AG09319 (cell line): ENCODE measurements around the gene LYST.
A peak's percentile ranks its signal among the peaks of the same experiment; 100 is the strongest.

Experiments used
- DNase-seq: peaks from one replicate; pipeline ENCODE4 v3.0.0-alpha.2; 2010; ENCODE audit warnings: low read depth; ENCODE audit errors: extremely low read depth
- TF ChIP-seq, protein P1 (sequence below): IDR thresholded peaks from 2 replicates; pipeline ENCODE4 v1.5.1; 2011; ENCODE audit warnings: low read depth, mild to moderate bottlenecking, inconsistent platforms, low read length, moderate library complexity

Gene LYST

DNA sequence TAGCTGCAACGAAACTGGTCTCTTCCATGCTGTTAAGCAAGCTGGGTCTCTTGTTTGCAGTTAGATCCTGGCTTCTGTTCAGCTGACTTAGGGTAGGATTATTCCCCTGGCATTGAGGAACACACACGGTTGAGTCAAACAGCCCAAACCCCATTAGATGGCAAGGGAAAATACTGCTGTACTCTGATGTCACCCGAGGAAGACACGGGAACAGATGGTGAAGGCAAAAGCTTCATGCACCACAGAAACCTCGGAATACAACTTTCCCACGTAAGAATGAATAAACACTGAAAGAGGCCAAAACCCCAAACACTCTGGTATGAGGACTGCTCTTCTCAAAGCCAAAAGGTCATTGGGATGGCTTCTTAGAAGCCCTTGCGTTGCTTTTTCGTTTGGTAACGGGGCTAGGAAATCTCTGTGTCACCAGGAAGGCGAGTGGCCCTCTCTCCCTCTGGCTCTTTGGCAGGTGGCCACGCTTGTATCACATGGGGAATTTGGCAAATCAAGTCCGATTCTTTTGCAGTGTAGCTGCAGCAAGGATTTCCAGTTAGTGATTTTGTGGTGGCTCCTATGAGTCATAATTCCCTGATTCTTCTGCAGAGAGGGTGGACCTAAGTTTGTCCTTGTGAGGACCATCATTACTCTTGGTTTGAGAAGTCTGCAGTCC lies 16.7 kb upstream of the LYST start:
- DNase-seq: peak; percentile 95
- TF ChIP-seq, protein P1, sequence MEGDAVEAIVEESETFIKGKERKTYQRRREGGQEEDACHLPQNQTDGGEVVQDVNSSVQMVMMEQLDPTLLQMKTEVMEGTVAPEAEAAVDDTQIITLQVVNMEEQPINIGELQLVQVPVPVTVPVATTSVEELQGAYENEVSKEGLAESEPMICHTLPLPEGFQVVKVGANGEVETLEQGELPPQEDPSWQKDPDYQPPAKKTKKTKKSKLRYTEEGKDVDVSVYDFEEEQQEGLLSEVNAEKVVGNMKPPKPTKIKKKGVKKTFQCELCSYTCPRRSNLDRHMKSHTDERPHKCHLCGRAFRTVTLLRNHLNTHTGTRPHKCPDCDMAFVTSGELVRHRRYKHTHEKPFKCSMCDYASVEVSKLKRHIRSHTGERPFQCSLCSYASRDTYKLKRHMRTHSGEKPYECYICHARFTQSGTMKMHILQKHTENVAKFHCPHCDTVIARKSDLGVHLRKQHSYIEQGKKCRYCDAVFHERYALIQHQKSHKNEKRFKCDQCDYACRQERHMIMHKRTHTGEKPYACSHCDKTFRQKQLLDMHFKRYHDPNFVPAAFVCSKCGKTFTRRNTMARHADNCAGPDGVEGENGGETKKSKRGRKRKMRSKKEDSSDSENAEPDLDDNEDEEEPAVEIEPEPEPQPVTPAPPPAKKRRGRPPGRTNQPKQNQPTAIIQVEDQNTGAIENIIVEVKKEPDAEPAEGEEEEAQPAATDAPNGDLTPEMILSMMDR: no peak

DNA sequence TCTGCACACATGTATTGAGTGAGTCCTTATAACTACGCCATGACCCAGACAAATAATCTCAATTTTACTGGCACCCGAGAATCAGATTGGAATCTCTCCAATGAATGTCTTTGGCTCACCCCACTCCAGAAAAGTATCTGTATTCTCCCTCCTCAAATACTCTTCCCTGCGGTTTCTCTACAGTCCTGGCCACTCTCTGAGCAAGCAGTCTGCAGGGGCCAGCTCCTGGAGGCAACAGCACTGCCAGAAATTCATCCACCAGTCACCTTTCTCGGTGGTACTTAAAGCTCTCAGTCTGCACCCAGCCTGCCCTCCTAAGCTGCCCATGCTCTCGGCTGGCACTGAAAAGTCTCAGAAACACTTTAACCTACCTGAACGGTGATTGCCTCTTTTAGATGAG lies 16.1 kb upstream of the LYST start:
- TF ChIP-seq, protein P1: no peak
- DNase-seq: no peak

DNA sequence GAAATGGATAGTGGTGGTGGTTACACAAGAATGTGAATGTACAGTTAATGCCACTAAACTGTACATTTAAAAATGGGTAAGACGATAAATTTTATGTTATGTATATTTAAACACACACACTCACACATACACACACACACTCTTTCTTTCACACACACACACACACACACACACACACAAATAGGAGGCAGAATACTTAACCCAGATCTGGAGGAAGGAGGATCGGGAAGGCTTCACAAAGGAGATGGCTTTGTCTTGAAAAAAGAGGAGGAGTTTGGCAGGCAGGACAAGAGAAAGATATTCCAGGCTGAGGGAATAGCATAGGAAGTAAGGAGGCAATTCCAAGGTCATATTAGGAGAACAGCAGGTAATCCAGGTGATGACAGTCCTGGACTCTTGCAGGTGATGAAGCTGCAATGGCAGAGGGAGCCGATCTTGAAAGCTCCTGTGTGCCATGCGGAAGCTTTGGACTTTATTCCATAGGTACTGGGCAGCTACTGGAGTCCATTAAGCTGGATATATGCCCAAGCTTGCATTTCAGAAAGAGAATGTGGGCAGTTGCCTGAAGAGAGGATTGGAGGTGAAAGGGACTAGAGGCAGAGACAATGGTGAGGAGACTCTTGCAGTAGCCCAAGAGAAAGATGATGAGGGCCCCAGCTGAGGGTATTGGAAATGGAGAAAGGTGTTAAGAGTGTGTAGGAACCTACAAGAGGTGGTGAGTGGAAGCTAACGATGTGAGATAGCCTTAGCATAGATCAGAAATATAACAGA lies 15.4 kb upstream of the LYST start:
- TF ChIP-seq, protein P1: no peak
- no peak for DNase-seq

DNA sequence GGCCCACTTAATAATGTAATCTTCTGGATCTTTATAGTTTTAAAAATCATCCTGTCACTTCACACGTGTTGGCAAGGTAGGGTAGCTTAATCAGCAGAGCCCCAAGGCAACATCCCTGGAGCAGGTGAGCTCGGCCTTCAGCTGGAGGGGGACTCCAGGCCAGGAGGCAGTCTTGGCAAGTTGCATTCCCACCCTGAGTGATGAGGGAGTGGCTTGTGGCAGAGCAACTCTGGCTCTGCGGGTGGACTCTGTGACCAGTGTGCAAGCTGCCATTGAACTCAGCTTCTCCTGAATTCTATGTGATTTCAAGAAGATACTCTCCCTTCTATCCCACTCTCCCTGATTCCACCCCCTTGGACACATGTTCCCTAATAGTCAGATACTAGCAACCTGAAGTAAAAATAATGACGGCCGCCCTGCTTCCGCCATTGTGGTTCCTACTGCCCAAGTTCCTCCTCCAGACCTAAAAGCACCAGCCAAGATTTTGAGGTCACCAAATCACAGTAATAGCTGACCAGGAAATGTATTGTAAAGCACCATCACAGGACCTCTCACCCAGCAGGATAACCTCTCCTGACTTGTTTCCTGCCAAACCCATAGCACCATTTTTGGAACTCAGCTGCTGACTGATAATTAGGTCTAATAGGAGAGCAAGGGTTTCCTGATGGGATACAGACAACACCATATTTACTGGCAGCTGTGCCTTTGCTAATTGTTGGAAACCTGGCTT lies 11.5 kb upstream of the LYST start:
- DNase-seq: no peak
- TF ChIP-seq, protein P1: no peak

DNA sequence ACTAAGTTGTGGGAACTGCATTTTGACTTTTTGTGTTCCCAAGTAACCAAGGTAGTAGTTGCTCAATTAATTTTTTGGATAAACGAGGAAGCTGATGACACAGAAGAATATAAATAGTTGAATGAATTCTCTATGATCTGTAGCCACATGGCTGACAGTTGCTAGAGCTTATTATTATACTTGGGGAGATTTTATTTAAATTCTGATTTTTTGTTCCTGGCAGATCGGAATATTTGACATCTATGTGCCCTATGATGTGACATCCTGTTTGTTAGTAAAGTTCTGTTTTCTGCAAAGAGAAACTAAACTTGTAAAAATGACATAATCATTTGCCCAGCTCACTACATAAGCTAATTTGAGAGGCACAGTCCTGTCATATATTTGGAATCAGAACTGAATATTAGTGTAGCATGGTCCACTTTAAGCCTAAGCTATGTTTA lies 9.7 kb upstream of the LYST start:
- no peak for DNase-seq
- TF ChIP-seq, protein P1: no peak

DNA sequence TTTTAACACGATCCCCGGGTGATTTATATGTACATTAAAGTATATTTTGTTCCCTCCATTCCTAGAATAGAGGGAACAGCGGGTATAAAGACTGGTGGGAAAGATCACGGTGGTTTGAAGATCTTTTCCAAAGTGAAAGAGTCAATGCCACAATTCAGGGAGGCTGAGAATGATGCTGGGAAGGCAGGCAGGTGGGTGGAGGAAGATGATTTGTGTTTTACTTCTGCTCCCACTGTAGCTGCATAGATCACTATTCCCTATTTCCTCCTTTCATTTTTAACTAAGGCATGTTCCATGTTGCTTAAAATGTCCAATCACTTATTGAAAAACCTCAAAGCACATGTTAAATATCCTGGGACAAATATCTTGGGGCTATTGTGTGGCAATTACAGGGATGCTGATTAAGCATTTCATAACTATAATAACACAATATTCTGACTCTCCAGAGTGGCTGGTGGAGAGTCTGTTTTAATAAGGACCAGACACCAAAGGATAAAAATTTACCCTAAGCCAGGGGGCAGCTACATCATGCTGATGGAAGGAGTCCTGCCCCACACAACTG lies 8.4 kb upstream of the LYST start:
- DNase-seq: no peak
- TF ChIP-seq, protein P1: no peak

DNA sequence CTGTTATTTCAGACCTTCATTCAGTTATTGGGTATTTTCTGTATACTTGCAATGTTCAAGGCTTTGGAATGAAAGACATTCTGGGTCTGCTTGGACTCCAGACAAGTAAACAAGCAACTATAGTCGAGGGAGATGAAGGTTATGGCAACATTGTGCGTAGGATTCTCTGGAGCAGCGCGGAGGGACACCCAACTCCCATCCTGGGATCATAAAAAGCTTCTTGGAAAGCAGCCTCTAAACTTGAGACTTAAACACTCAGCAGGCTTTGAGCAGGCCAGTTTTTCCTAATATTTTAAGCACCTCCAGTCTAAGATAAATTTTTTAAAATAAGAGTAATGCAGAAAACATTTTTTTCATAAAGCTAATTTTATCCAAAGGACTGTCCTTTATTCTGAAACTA lies 7.6 kb upstream of the LYST start:
- DNase-seq: no peak
- TF ChIP-seq, protein P1: no peak
